Panc1 (cell line): ENCODE measurements around the gene TIMM9. TPM values are rescaled to one million over a fixed set of nuclear protein-coding genes. Genes with fewer than 3 reads are reported as not detected.
A peak's percentile ranks its signal among the peaks of the same experiment; 100 is the strongest.

Experiments used
- ATAC-seq: fragments of 200-7000 bp; cut with Tn5 transposase; 2 replicates; pipeline ENCODE4 v1.9.1; 2020; ENCODE audit warnings: mild to moderate bottlenecking, moderate library complexity
- BruUV-seq: library from RNA; stranded (reverse); fragments of 400-500 nt; replicated peaks from 2 replicates; lab custom pipeline; 2021; lab: Mats Ljungman, UMichigan
- CTCF ChIA-PET: fragments of 300-600 bp; sonication (Branson Sonifier 250); formaldehyde crosslinking; loops from one replicate; lab custom pipeline; 2022; ENCODE audit warnings: antibody characterized with exemption; lab: Charles Lee
- POLR2A ChIA-PET: fragments of 300-600 bp; sonication (Branson Sonifier 250); formaldehyde crosslinking; loops from one replicate; lab custom pipeline; 2022; ENCODE audit warnings: antibody characterized with exemption; lab: Charles Lee
- DNase-seq: peaks from one replicate; pipeline ENCODE4 v3.0.0-alpha.2; 2010; ENCODE audit warnings: low read depth, low spot score
- H3K27ac ChIP-seq: 2 replicates; pipeline ENCODE4 v1.5.1; 2011; ENCODE audit warnings: mild to moderate bottlenecking, low read length, inconsistent platforms
- H3K27me3 ChIP-seq: fragments of 200-500 bp; sonication (Bioruptor generic); 2 replicates; pipeline ENCODE4 v1.6.0; 2014; ENCODE audit warnings: low read length, inconsistent platforms; ENCODE audit not compliant: control insufficient read depth, insufficient read depth
- H3K36me3 ChIP-seq: fragments of 200-500 bp; sonication (Bioruptor generic); 2 replicates; pipeline ENCODE4 v1.5.1; 2014; ENCODE audit warnings: inconsistent platforms, mild to moderate bottlenecking, low read length, moderate library complexity; ENCODE audit not compliant: control insufficient read depth, insufficient read depth
- H3K4me1 ChIP-seq: 2 replicates; pipeline ENCODE4 v1.5.1; 2011; ENCODE audit warnings: inconsistent platforms, mild to moderate bottlenecking, low read length, moderate library complexity; ENCODE audit not compliant: control insufficient read depth, insufficient read depth
- H3K4me3 ChIP-seq, 2 experiments: 2 replicates each; pipeline ENCODE4 v1.5.1; 2011 to 2012; ENCODE audit warnings: low read depth in 2 of 2, low read length in 2 of 2, mild to moderate bottlenecking in 2 of 2, inconsistent platforms in 1 of 2, moderate library complexity in 1 of 2
- H3K9me3 ChIP-seq: fragments of 200-500 bp; sonication (Bioruptor generic); 2 replicates; pipeline ENCODE4 v1.5.1; 2014; ENCODE audit warnings: low read depth, mild to moderate bottlenecking, inconsistent platforms, low read length, moderate library complexity; ENCODE audit not compliant: control insufficient read depth, insufficient read depth
- POLR2AphosphoS5 ChIP-seq: IDR thresholded peaks from 2 replicates; pipeline ENCODE4 v1.6.1; 2012; ENCODE audit warnings: mild to moderate bottlenecking, low read depth, low read length, moderate library complexity
- SIN3A ChIP-seq: IDR thresholded peaks from 2 replicates; pipeline ENCODE4 v1.6.1; 2012; ENCODE audit warnings: low read depth, mild to moderate bottlenecking, low read length, moderate library complexity, borderline replicate concordance; ENCODE audit not compliant: insufficient read depth
- in situ Hi-C: cut with HindIII; loops from 2 replicates; pipeline ENCODE4 v1.10.0; 2016; ENCODE audit warnings: low sequenced_read_pairs, low pct_unique_long_range_greater_than_20kb
- intact Hi-C: fragments of 100-400 bp; cut with micrococcal nuclease; formaldehyde crosslinking; loops from one replicate; pipeline ENCODE4 v1.10.0; 2022; ENCODE audit not compliant: unreplicated experiment
- total RNA-seq: library from RNA; stranded (reverse); gene quantifications from one replicate; pipeline ENCODE4 v1.2.1, GENCODE V29; 2021; ENCODE audit not compliant: unreplicated experiment
- TF ChIP-seq, protein P1 (sequence below), 2 experiments: IDR thresholded peaks; 2 replicates each; pipeline ENCODE4 v1.6.1; 2011 to 2012; ENCODE audit warnings: low read depth in 2 of 2, control low read depth in 1 of 2, low read length in 1 of 2, mild to moderate bottlenecking in 1 of 2, moderate library complexity in 1 of 2; ENCODE audit not compliant: insufficient read depth in 1 of 2
- TF ChIP-seq, protein P2 (sequence below): fragments of 450-650 bp; IDR thresholded peaks from 2 replicates; pipeline ENCODE4 v1.5.1; 2017; ENCODE audit warnings: mild to moderate bottlenecking

The TIMM9 gene
- total RNA-seq, 1 experiment from 2014 or later, result 34.4 TPM

DNA sequence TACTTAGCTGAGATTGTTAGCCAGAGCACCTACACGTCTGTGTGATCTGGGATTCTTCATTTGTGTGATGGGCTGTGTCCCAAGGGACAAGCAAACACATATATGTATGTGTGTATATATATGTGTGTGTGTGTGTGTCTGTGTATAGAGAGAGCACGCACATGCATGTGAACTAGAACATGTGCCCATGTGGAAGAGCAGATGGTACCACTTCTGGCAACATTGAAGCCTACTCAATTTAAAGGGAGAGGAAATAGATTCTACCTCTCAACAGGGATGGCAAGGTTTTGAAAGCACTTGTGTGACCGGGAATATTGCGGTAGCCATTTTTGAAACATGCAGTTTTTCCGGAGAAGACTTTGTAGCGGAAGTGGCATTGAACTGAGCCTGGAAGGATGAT, 30.2 kb downstream of the TIMM9 start:
- no TSS peak for BruUV-seq
- no peaks in the 10 kb centered on the region for H3K9me3 ChIP-seq
- no peak for ATAC-seq
- no peak overlapping the region for H3K27ac ChIP-seq
- H3K4me1 ChIP-seq, result peaks cover 2% of the 10 kb centered on the region; the same call in 1 of the 2 replicates
- ChIA-PET CTCF (no interaction called here), POLR2A (no interaction called here)
- H3K27me3 ChIP-seq, result no peaks in the 10 kb centered on the region
- intact Hi-C loops (no loop called here), in situ Hi-C loops (no loop called here)
- no peak overlapping the region for H3K4me3 ChIP-seq
- no peak for DNase-seq
- no peaks in the 10 kb centered on the region for H3K36me3 ChIP-seq
- no peak for TF ChIP-seq POLR2AphosphoS5
- TF ChIP-seq, protein P1, sequence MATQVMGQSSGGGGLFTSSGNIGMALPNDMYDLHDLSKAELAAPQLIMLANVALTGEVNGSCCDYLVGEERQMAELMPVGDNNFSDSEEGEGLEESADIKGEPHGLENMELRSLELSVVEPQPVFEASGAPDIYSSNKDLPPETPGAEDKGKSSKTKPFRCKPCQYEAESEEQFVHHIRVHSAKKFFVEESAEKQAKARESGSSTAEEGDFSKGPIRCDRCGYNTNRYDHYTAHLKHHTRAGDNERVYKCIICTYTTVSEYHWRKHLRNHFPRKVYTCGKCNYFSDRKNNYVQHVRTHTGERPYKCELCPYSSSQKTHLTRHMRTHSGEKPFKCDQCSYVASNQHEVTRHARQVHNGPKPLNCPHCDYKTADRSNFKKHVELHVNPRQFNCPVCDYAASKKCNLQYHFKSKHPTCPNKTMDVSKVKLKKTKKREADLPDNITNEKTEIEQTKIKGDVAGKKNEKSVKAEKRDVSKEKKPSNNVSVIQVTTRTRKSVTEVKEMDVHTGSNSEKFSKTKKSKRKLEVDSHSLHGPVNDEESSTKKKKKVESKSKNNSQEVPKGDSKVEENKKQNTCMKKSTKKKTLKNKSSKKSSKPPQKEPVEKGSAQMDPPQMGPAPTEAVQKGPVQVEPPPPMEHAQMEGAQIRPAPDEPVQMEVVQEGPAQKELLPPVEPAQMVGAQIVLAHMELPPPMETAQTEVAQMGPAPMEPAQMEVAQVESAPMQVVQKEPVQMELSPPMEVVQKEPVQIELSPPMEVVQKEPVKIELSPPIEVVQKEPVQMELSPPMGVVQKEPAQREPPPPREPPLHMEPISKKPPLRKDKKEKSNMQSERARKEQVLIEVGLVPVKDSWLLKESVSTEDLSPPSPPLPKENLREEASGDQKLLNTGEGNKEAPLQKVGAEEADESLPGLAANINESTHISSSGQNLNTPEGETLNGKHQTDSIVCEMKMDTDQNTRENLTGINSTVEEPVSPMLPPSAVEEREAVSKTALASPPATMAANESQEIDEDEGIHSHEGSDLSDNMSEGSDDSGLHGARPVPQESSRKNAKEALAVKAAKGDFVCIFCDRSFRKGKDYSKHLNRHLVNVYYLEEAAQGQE (IDR thresholded peaks at IDR 0.05; ENCODE audit: insufficient read depth in 1 of 2, low read depth in 2 of 2, low read length in 1 of 2), result no peak
- TF ChIP-seq SIN3A, result no peak
- TF ChIP-seq, protein P2, sequence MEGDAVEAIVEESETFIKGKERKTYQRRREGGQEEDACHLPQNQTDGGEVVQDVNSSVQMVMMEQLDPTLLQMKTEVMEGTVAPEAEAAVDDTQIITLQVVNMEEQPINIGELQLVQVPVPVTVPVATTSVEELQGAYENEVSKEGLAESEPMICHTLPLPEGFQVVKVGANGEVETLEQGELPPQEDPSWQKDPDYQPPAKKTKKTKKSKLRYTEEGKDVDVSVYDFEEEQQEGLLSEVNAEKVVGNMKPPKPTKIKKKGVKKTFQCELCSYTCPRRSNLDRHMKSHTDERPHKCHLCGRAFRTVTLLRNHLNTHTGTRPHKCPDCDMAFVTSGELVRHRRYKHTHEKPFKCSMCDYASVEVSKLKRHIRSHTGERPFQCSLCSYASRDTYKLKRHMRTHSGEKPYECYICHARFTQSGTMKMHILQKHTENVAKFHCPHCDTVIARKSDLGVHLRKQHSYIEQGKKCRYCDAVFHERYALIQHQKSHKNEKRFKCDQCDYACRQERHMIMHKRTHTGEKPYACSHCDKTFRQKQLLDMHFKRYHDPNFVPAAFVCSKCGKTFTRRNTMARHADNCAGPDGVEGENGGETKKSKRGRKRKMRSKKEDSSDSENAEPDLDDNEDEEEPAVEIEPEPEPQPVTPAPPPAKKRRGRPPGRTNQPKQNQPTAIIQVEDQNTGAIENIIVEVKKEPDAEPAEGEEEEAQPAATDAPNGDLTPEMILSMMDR, result no peak

DNA sequence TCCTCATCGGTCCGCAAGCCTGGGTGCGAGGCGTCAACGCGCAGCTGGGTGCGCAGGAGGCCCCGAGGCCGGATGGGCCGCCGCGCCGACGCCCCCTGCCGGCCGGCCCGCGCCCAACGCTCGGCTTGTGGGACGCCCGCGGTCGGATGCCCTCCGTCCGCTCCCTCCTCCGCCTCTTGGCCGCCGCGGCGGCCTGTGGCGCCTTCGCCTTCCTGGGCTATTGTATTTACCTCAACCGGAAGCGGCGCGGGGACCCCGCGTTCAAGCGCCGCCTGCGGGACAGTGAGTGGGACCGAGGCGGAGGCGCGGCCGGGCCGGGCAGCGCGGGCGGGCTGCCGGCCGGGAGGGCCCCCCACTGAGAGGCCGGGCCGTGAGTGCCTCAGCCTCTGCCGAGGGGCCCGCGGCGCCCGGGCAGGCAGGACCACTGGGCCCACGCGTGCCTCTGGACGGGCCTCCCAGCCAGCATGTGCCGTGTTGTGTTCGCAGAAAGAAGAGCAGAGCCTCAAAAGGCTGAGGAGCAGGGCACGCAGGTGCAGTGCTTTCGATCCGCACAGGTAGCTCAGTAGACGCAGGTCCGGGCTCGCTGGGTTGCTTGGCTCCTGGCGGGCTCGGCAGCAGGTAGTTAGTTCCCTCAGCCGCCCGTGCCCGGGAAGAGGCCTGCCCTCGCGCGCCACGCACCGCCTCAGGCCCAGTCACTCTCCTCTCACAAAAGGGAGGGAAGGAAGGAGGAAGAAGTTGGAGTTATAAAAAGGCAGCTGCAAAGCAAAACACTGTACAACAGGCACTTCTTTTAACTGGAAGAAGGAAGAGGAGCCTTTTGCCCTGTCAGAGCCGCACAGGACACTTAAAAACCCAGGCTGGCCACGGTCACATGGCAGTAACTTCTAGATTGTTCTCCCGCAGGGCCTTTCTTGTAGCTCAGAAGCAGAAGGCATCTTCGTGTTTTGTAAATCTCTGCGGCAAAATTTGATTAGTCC, 31.2 kb downstream of the TIMM9 start, which contains the start of gene TOMM20L:
TOMM20L (plus strand) TSS at position 119 of the 977 bp plus-strand sequence; CDS start at position 147, 28 bp downstream.
- ChIA-PET POLR2A (no interaction called here), CTCF (interaction anchor here (1.0 kb wide), 1 partner anchor 37 kb away, joined by 3 read pairs; no protein-coding TSS in a partner anchor)
- Histone ChIP-seq H3K9me3 (no peaks in the 10 kb centered on the region), H3K4me1 (peaks cover 2% of the 10 kb centered on the region; the same call in 1 of the 2 replicates), H3K4me3 (peak within 1 kb of the TSS; percentile 44), H3K36me3 (no peaks in the 10 kb centered on the region), H3K27ac (peak within 1 kb of the TSS; percentile 13; the same call in 1 of the 2 replicates), H3K27me3 (no peaks in the 10 kb centered on the region)
- intact Hi-C loops, result no loop called here
- TF ChIP-seq, protein P1 (IDR thresholded peaks at IDR 0.05; ENCODE audit: insufficient read depth in 1 of 2, low read depth in 2 of 2, low read length in 1 of 2), result no peak
- TF ChIP-seq, protein P2, result peak; percentile 94
- ATAC-seq (peak; percentile 98), DNase-seq (no peak)
- BruUV-seq, result no TSS peak
- in situ Hi-C loops, result no loop called here
